SJCRH30 (cell line): ENCODE results near the gene OSBPL5. TPM values are rescaled to one million over a fixed set of nuclear protein-coding genes. Genes with fewer than 3 reads are reported as not detected.
"Not testable (repeated sequence)": the region's sequence is repeated elsewhere in the genome, so short reads cannot be mapped to it uniquely, and the experiment has no call there.

ENCODE experiments used
- DNase-seq, 2 experiments: peaks; one replicate each; pipeline ENCODE4 v3.0.0-alpha.2; 2015 to 2020
- H3K27ac ChIP-seq: fragments of 250-450 bp; sonication (Bioruptor Pico); 2 replicates; pipeline ENCODE4 v1.5.1; 2020; ENCODE audit warnings: mild to moderate bottlenecking, moderate library complexity
- H3K27me3 ChIP-seq: fragments of 250-450 bp; sonication (Bioruptor Pico); 2 replicates; pipeline ENCODE4 v1.5.1; 2020; ENCODE audit warnings: mild to moderate bottlenecking, moderate library complexity
- H3K36me3 ChIP-seq: fragments of 250-450 bp; sonication (Bioruptor Pico); 2 replicates; pipeline ENCODE4 v1.5.1; 2020; ENCODE audit warnings: mild to moderate bottlenecking, moderate library complexity
- H3K4me1 ChIP-seq: fragments of 250-450 bp; sonication (Bioruptor Pico); 2 replicates; pipeline ENCODE4 v1.5.1; 2020; ENCODE audit warnings: mild to moderate bottlenecking, moderate library complexity
- H3K4me3 ChIP-seq: fragments of 250-450 bp; sonication (Bioruptor Pico); 2 replicates; pipeline ENCODE4 v1.5.1; 2020; ENCODE audit warnings: mild to moderate bottlenecking, moderate library complexity
- H3K9me3 ChIP-seq: fragments of 250-450 bp; sonication (Bioruptor Pico); replicated peaks from 2 replicates; pipeline ENCODE4 v1.5.1; 2020; ENCODE audit warnings: mild to moderate bottlenecking, moderate library complexity
- total RNA-seq: library from RNA; depleted of rRNA; stranded (reverse); fragments of >200 nt; shearing (Covaris generic); gene quantifications from 2 replicates; pipeline ENCODE4 v1.2.3, GENCODE V29; 2014

OSBPL5 gene
- total RNA-seq, 1 experiment from 2014 or later = 8.4 TPM

DNA sequence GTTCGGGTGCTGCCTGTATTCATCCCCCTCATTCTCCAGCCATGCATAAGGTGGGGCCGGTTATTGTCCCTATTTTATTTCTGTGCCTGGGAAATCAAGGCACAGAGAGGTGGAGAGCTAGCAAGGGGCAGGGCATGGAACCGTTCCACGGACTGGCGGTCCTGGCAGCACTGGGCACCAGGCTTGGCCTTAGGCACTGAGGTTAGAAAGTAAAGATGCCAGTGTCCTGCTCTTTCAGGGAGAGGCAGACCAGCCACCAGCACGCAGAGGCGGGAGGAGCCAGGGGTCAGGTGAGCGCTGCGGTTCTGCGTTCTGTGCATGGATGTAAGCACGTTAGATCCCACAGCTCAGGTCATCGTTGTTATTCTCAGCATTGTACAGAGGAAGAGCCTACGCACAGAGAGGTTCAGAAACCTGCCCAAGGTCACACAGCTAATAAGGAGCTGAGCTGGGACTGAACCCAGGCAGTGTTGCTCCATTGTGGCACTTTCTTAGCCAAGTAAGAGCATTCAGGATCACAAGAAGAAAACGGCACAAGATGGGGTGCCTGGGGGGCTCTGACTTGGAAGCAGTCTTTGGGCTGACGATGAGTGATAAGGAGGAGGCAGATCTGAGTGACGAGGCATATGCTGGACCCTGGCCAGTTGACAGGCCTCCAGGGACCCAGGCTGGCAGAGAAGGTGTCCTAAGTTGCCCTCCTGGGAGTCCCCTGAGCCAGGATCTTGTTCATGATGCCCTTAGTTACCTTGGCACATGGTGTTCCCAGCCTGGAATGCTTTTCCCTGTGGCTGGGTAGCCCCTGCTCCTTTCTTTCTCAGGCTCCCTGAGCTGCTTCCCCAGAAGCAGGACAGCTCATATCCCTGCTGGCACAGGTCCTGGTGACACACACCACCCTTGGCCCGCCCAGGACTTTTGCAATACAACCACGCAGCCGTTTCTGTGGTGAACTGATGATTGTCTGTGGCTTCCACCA is 41.1 kb downstream of the OSBPL5 start:
- H3K9me3 ChIP-seq = no peaks in the 10 kb centered on the region
- H3K4me1 ChIP-seq = no peaks in the 10 kb centered on the region
- no peaks in the 10 kb centered on the region for H3K36me3 ChIP-seq
- H3K27ac ChIP-seq = no peak overlapping the region
- no peak overlapping the region for H3K4me3 ChIP-seq
- no peak for DNase-seq
- no peaks in the 10 kb centered on the region for H3K27me3 ChIP-seq

DNA sequence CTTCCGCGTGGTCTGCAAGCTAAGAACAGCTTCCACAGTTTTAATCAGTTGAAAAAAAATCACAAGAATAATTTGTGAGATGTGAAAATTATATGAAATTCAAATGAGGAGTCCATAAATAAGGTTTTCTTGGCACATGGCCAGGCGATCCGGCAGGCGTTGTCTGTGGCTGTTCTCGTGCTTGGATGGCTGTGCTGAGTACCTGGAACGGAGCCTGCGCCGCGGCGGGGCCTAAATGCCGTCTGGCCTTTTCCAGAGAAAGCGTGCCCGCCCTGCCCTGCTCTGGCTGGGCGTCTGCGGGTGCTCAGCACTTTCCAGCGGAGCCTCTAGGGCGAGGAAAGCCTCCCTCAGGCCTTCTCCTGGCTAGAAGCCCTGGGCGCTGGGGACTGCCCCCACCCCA is 41.8 kb downstream of the OSBPL5 start:
- no peak overlapping the region for H3K27ac ChIP-seq
- H3K4me1 ChIP-seq = no peaks in the 10 kb centered on the region
- no peaks in the 10 kb centered on the region for H3K9me3 ChIP-seq
- H3K4me3 ChIP-seq = no peak overlapping the region
- H3K36me3 ChIP-seq = no peaks in the 10 kb centered on the region
- H3K27me3 ChIP-seq = no peaks in the 10 kb centered on the region
- no peak for DNase-seq

DNA sequence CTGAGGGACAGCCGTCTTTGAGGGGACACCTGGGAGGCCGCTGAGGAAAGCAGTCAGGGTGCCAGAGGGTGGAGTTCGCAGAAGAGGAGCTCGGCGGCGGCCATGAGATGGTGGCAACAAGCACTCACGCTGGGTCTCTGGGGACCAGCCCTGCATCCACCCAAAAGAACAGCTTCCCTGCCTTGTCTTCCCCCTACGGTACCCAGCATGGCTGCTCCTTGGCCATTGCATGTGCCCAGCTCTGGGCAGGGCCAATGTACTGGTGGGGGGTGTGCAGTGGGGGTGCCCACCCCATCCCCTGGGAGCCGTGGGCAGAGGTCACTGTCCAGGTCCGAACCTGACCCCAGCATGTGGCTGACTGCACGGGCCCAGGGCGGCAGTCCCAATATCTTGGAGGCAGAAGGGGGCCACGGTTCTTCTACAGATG is 42.3 kb downstream of the OSBPL5 start:
- H3K4me1 ChIP-seq = no peaks in the 10 kb centered on the region
- H3K27me3 ChIP-seq = no peaks in the 10 kb centered on the region
- no peak overlapping the region for H3K4me3 ChIP-seq
- DNase-seq = no peak
- H3K9me3 ChIP-seq = no peaks in the 10 kb centered on the region
- no peaks in the 10 kb centered on the region for H3K36me3 ChIP-seq
- no peak overlapping the region for H3K27ac ChIP-seq

DNA sequence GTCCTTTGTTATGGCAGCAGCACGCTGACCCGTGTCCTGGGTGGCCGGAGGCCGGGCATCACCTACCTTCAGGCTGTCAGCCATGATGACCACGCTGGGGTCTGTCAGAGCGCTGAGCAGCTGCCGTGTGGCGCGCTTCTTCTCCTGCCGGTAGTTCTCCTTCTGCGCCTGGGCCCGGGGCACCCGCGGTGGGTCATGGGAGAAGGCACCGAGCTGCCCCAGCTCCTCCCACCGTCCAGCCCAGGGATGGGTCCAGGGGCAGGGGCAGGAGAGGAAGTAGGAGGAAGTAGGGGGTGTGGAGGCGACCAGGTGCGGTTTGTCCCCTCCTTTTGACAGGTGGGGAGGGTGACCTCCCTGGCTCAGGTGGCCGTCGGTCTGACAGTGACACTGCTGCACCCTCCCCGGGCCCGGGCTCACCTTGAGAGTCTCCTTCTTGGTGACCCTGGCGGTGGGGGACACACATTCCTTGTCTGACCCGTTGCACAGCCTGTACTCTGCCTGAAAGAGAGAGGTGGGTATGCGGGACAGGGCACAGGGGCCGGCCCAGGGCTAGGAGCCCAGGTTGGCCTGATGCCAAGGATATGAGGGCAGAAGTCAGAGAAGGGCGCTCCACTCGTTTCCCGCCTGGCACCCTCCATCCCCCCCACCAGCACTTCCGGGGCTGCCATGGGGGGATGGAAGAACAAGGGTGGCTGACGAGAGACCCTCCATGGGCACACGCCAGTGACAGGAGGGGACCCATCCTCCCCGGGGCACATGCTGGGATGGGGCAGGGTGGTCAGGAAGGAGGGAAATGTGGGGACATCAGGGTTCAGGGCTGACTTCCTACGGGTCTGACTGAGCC is 43.0 kb downstream of the OSBPL5 start:
- Histone ChIP-seq H3K27ac (no peak overlapping the region), H3K36me3 (no peaks in the 10 kb centered on the region; the same call in 1 of the 2 replicates), H3K9me3 (no peaks in the 10 kb centered on the region), H3K4me1 (no peaks in the 10 kb centered on the region), H3K27me3 (no peaks in the 10 kb centered on the region), H3K4me3 (no peak overlapping the region)
- DNase-seq = no peak

DNA sequence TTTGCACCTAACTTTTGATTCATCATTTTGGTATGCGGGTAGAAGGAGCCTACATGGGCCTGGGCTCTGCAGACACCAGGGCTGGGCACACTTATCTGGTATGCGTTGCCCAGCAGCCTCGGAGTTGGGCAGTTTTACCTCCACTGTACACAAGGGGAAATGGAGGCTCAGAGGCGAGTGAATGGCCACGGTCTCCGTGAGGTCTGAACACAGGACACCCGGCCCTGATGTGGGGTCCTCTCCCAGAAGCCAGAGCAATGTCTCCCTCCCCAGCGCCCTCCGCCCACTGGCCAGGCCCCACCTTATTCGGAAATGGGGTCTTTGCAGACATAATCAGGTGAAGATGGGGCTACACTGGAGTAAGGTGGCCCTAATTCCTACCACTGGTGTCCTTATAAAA is 43.7 kb downstream of the OSBPL5 start:
- Histone ChIP-seq H3K27me3 (no peaks in the 10 kb centered on the region), H3K9me3 (no peaks in the 10 kb centered on the region), H3K4me1 (no peaks in the 10 kb centered on the region), H3K4me3 (no peak overlapping the region), H3K27ac (no peak overlapping the region), H3K36me3 (no peaks in the 10 kb centered on the region; the same call in 1 of the 2 replicates)
- no peak for DNase-seq

DNA sequence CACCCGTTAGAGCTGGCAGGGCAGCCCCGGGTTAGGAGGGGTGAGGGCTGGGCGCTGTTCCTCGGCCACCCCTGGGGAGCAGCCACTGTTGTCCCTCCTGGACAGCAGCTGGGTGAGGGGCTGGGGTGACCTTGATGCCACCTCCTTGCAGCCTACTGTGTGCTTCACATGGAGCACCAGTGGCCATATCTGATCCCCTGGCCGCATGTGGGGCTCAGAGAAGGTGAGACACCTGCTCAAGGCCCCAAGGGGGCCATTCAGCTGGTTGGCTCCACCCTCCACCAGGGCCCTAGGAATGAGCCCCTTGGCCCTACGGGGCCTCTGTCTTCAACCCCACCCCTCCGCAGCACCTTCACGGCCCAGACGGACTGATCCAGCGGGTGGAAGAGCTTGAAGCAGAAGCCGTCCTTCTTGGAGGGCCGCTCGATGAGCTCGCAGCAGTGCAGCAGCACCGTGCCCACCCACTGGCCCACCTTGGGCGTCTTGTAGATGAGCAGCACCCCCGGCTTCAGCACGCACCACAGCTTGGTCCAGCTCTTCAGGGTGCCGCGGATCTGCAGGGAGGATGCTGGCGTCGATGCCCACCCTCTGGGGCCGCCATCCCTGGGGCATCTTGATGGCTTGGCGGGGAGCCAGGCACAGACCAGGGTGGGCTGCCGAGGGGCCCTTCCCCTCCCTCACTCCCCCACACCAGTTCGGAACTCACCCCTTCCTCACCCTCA is 44.9 kb downstream of the OSBPL5 start:
- no peak for DNase-seq
- no peaks in the 10 kb centered on the region; the same call in 1 of the 2 replicates for H3K36me3 ChIP-seq

DNA sequence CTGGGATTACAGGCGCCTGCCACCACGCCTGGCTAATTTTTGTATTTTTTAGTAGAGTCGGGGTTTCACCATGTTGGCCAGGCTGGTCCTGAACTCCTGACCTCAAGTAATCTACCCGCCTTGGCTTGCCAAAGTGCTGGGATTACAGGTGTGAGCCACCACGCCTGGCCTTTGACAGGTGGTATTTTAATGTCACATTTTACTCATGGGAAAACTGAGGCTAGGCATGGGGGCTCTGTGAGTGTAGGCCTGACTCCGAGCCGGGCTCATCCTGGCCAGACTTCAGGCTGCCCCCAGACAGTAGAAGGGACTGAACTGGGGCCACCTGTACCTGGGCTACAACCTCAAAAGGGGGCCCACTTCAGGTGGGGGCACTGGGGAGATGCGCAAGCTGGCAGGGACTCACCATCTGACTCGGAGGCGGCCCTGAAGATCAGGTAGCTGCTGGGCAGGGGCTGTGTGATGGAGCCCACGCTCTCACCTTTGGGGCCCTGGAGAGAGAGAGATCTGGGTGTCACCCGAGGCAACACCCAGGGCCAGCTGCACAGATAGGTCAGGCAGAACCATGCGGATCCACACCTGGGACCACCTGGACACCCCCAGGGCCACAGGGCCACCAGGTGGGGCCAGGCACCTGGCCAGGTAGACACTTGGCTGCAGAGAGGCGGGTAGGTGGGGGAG is 45.8 kb downstream of the OSBPL5 start:
- Histone ChIP-seq H3K27me3 (no peaks in the 10 kb centered on the region), H3K9me3 (peaks cover 8% of the 10 kb centered on the region; the same call in 1 of the 2 replicates), H3K4me3 (no peak overlapping the region), H3K4me1 (no peaks in the 10 kb centered on the region), H3K36me3 (no peaks in the 10 kb centered on the region; the same call in 1 of the 2 replicates), H3K27ac (no peak overlapping the region)
- no peak for DNase-seq

More for the DNA sequence above, 44.9 kb downstream of the OSBPL5 start:
- Histone ChIP-seq H3K27ac (no peak overlapping the region), H3K9me3 (peaks cover 3% of the 10 kb centered on the region; the same call in 1 of the 2 replicates), H3K27me3 (no peaks in the 10 kb centered on the region), H3K4me1 (no peaks in the 10 kb centered on the region), H3K4me3 (no peak overlapping the region)

DNA sequence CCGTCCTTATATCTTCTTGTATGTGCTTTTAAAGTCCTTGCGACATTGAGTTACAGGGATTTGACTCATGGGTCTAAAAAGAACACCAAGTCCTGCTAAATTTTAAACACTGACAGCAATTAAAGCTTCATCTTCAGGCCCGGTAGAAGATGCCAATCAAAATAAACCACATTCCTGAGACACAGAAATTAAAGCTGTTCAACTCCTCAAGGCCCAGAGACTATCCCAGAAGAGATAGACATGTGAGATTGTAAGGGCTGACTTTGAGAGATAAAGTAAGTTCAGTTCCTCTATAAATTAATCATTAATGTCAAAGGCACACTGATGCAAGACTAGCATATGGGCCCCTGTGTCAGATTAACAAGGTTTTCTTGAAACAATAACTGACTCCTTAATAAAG is 49.8 kb downstream of the OSBPL5 start:
- H3K4me1 ChIP-seq = no peaks in the 10 kb centered on the region
- peaks cover 2% of the 10 kb centered on the region; the same call in 1 of the 2 replicates for H3K36me3 ChIP-seq
- H3K27ac ChIP-seq = no peak overlapping the region
- no peak for DNase-seq
- no peaks in the 10 kb centered on the region for H3K27me3 ChIP-seq
- H3K9me3 ChIP-seq = peaks cover 12% of the 10 kb centered on the region; the same call in 1 of the 2 replicates
- no peak overlapping the region for H3K4me3 ChIP-seq

DNA sequence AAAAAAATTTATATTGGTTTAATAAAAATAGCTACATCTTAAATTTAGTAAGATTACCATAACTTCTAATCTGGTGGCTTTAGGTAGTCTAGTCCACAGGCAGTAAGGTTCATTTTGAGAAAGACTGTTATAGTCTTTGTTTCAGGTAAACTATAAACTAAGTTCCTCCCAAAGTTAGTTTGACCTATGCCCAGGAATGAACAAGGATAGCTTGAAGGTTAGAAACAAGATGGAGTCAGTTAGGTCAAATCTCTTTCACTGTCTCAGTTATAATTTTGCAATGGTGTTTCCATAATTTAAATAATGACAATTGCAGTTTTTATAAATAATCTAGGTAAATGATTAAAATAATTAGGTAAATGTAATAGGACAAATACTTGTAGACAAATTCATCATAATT is 51.4 kb downstream of the OSBPL5 start:
- H3K36me3 ChIP-seq, DNase-seq: not testable (repeated sequence)

DNA sequence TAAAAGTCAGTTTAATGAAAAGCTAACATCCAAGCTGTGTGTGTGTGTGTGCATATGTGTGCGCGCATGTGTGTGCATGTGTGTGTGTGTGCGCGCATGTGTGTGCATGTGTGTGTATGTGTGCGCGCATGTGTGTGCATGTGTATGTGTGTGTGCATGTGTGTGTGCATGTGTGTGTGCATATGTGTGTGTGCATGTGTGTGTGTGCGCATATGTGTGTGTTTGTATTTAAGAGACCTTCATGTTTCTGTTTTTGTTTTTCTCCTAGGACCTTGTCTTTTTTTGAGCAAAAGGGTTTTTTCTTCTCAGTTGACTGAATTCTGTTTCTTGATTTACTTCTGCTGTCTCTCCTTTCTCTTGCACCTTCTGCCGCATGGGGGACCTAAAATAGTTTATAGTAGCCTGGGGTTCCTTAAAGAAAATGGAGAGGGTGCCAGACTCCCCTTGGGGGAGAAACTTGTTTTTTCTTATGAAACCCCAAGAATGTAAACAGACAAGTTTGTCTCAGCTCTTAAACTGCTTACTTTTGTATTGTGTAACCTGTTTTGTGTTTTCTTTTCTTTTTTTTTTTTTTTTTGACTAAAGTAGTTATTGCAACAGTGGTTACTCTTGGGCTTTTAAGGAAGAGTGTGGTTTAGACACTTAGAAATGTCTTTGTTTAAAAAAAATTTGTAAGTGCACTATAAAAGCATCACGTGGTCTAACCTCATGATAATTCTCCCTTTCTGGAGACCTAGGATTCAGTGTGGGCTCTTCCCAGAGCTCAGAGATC is 53.0 kb downstream of the OSBPL5 start:
- H3K36me3 ChIP-seq = peaks cover 2% of the 10 kb centered on the region; the same call in 1 of the 2 replicates
- H3K4me3 ChIP-seq = no peak overlapping the region
- H3K27me3 ChIP-seq = no peaks in the 10 kb centered on the region
- DNase-seq = no peak
- no peak overlapping the region for H3K27ac ChIP-seq
- peaks cover 12% of the 10 kb centered on the region; the same call in 1 of the 2 replicates for H3K9me3 ChIP-seq
- H3K4me1 ChIP-seq = no peaks in the 10 kb centered on the region

More for the DNA sequence above, 51.4 kb downstream of the OSBPL5 start:
- not testable (repeated sequence) for H3K27me3 ChIP-seq, H3K4me3 ChIP-seq, H3K27ac ChIP-seq, H3K4me1 ChIP-seq
- peaks cover 12% of the 10 kb centered on the region; the same call in 1 of the 2 replicates for H3K9me3 ChIP-seq

DNA sequence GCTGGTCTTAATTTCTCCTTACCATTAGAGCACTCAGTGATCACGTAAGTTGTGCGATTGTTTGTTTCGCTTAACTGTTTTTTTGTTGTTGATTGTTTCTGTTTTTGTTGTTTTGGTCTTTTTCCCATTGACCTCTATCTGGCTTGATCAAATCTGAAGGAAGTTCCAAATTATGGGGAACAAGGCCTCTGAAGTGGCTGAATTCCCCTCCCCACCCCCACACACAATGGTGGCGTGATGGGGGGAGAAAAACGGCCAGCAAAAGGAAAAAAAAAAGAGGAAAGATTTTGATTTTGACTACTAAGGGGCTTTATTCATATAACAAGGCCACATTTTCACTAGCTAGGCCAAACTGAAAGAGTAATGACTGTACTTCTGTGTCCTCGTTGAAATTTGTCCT is 53.6 kb downstream of the OSBPL5 start:
- H3K4me1 ChIP-seq = no peaks in the 10 kb centered on the region
- peaks cover 12% of the 10 kb centered on the region; the same call in 1 of the 2 replicates for H3K9me3 ChIP-seq
- no peaks in the 10 kb centered on the region for H3K27me3 ChIP-seq
- H3K36me3 ChIP-seq = 0 out of 2 replicates have a peak, but pooled peaks cover 2% of the 10 kb centered on the region
- no peak for DNase-seq
- no peak overlapping the region for H3K4me3 ChIP-seq
- no peak overlapping the region for H3K27ac ChIP-seq

DNA sequence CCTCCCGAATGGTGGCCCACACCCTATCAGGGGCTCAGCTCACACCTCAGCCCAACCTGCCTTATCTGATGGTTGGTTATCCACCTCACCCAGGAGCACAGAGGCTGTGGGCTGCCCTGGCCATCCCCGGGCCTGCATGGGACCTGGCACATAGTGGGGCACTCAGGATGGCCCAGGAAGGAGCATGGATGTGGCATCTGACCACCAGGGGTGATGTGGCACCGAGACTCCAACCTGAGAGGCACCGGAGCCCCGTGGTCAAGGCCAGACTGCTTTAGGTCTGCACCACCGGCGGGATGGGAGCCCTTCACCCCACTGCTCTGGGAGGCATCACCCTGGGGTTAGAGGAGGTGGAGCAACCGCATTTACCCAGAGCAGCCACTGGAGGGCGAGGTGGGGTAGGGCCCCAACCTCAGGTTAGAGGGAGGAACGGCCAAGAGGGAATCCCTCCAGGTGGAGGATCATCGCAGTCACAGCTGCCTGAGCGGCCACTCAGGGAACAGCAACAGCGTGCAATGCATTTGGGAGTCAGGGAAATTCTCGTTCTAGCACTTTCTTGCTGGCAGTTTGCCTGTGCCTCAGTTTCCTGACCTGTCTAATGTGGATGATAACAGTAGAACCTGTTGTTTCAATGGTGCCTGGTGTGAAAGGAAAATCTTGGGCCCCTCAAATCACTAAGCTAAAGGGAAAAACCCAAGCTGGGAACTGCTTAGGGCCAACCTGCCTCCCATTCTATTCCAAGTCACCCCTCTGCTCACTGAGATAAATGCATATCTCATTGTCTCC is 55.0 kb downstream of the OSBPL5 start:
- H3K4me1 ChIP-seq = no peaks in the 10 kb centered on the region
- peak; percentile 45 to 57 for DNase-seq
- H3K4me3 ChIP-seq = no peak overlapping the region
- no peak overlapping the region for H3K27ac ChIP-seq
- no peaks in the 10 kb centered on the region for H3K27me3 ChIP-seq
- H3K36me3 ChIP-seq = 0 out of 2 replicates have a peak, but pooled peaks cover 2% of the 10 kb centered on the region
- H3K9me3 ChIP-seq = peaks cover 8% of the 10 kb centered on the region; the same call in 1 of the 2 replicates
